Hepatocyte (in vitro differentiated cells): ENCODE results near the gene DHX9.

Experiments
- EZH2 ChIP-seq: fragments of 200-600 bp; sonication (generic); IDR thresholded peaks from 2 replicates; pipeline ENCODE4 v1.6.1; 2016; ENCODE audit warnings: antibody characterized with exemption, mild to moderate bottlenecking, borderline replicate concordance
- EZH2phosphoT487 ChIP-seq: fragments of 200-600 bp; sonication (generic); IDR thresholded peaks from one replicate; pipeline ENCODE4 v1.6.1; 2018; ENCODE audit warnings: antibody characterized with exemption, mild to moderate bottlenecking, low read depth, moderate library complexity; ENCODE audit not compliant: unreplicated experiment, severe bottlenecking
- TF ChIP-seq, protein P1 (sequence below): fragments of 200-600 bp; sonication (generic); IDR thresholded peaks from 2 replicates; pipeline ENCODE4 v1.5.1; 2016; ENCODE audit warnings: antibody characterized with exemption, mild to moderate bottlenecking; ENCODE audit not compliant: poor library complexity

DNA sequence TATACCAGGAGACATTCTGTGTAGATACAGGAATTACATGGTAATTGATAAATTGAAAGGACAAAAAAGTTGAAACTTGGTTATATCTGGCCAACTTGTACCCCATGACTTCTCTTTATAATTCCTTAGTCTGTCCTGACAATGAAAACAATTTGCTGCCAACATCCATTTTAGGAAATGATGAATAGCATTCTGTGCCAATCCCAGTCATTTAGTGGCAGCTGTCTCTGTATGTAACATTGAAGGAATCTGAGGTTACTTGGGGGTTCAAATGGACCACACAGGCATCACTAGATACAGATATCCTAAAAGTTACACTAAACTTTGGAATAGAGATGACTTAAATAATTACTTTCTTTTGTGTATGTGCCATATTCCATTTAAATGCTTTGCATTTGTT, 38.2 kb downstream of the DHX9 start:
- TF ChIP-seq, protein P1, sequence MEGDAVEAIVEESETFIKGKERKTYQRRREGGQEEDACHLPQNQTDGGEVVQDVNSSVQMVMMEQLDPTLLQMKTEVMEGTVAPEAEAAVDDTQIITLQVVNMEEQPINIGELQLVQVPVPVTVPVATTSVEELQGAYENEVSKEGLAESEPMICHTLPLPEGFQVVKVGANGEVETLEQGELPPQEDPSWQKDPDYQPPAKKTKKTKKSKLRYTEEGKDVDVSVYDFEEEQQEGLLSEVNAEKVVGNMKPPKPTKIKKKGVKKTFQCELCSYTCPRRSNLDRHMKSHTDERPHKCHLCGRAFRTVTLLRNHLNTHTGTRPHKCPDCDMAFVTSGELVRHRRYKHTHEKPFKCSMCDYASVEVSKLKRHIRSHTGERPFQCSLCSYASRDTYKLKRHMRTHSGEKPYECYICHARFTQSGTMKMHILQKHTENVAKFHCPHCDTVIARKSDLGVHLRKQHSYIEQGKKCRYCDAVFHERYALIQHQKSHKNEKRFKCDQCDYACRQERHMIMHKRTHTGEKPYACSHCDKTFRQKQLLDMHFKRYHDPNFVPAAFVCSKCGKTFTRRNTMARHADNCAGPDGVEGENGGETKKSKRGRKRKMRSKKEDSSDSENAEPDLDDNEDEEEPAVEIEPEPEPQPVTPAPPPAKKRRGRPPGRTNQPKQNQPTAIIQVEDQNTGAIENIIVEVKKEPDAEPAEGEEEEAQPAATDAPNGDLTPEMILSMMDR = no peak
- TF ChIP-seq EZH2 (no peak), EZH2phosphoT487 (no peak)
